GM23338 (cell line): ENCODE measurements around the gene ESYT2. TPM values are rescaled to one million over a fixed set of nuclear protein-coding genes. Genes with fewer than 3 reads are reported as not detected.
A peak's percentile ranks its signal among the peaks of the same experiment; 100 is the strongest.
"Not testable (repeated sequence)": the region's sequence is repeated elsewhere in the genome, so short reads cannot be mapped to it uniquely, and the experiment has no call there.

Experiments used
- ATAC-seq: fragments of 200-7000 bp; cut with Tn5 transposase; 3 replicates; pipeline ENCODE4 v1.9.1; 2020
- DNase-seq: peaks from one replicate; pipeline ENCODE4 v3.0.0-alpha.2; 2015; ENCODE audit warnings: low spot score
- H2AFZ ChIP-seq: fragments of 200-600 bp; sonication (generic); 2 replicates; pipeline ENCODE4 v1.8.0; 2016; ENCODE audit warnings: antibody characterized with exemption, mild to moderate bottlenecking, moderate library complexity
- H3F3A ChIP-seq: fragments of 200-600 bp; sonication (generic); replicated peaks from 2 replicates; pipeline ENCODE4 v1.8.0; 2017; ENCODE audit warnings: antibody characterized with exemption, mixed run types, low read depth
- H3K27ac ChIP-seq: fragments of 200-600 bp; sonication (generic); 2 replicates; pipeline ENCODE4 v1.6.1; 2016; ENCODE audit warnings: low read depth
- H3K27me3 ChIP-seq: fragments of 200-600 bp; sonication (generic); 2 replicates; pipeline ENCODE4 v1.8.0; 2016; ENCODE audit warnings: mild to moderate bottlenecking, mixed run types, moderate library complexity; ENCODE audit not compliant: insufficient read depth
- H3K36me3 ChIP-seq: fragments of 200-600 bp; sonication (generic); 2 replicates; pipeline ENCODE4 v1.8.0; 2016; ENCODE audit warnings: mild to moderate bottlenecking; ENCODE audit not compliant: insufficient read depth
- H3K4me1 ChIP-seq: fragments of 200-600 bp; sonication (generic); 2 replicates; pipeline ENCODE4 v1.8.0; 2016; ENCODE audit warnings: mild to moderate bottlenecking, moderate library complexity; ENCODE audit not compliant: insufficient read depth
- H3K4me2 ChIP-seq: fragments of 200-600 bp; sonication (generic); 2 replicates; pipeline ENCODE4 v1.7.1; 2017; ENCODE audit warnings: mixed run types
- H3K4me3 ChIP-seq: fragments of 200-600 bp; sonication (generic); 2 replicates; pipeline ENCODE4 v1.6.1; 2016; ENCODE audit warnings: mixed run types
- H3K79me2 ChIP-seq: fragments of 200-600 bp; sonication (generic); replicated peaks from 2 replicates; pipeline ENCODE4 v1.8.0; 2017; ENCODE audit warnings: mild to moderate bottlenecking; ENCODE audit not compliant: insufficient read depth
- H3K9me2 ChIP-seq: fragments of 200-600 bp; sonication (generic); 2 replicates; pipeline ENCODE4 v1.8.0; 2017; ENCODE audit not compliant: insufficient read depth
- H4K20me1 ChIP-seq: fragments of 200-600 bp; sonication (generic); replicated peaks from 2 replicates; pipeline ENCODE4 v1.8.0; 2017; ENCODE audit warnings: mild to moderate bottlenecking; ENCODE audit not compliant: insufficient read depth
- H3K27ac Mint-ChIP-seq: 2 replicates; pipeline ENCODE4 v1.8.0; 2020; ENCODE audit warnings: inconsistent platforms, mild to moderate bottlenecking, moderate library complexity, mixed read lengths
- H3K27me3 Mint-ChIP-seq: 3 replicates; pipeline ENCODE4 v1.8.0; 2022; ENCODE audit warnings: low read depth, mild to moderate bottlenecking, moderate library complexity, mixed read lengths, inconsistent platforms; ENCODE audit not compliant: insufficient read depth, poor library complexity
- H3K36me3 Mint-ChIP-seq: 3 replicates; pipeline ENCODE4 v1.8.0; 2021; ENCODE audit warnings: low read depth, mild to moderate bottlenecking, inconsistent platforms, moderate library complexity, mixed read lengths
- H3K4me1 Mint-ChIP-seq: 3 replicates; pipeline ENCODE4 v1.8.0; 2020; ENCODE audit warnings: mild to moderate bottlenecking, inconsistent platforms, mixed read lengths
- H3K4me3 Mint-ChIP-seq: 3 replicates; pipeline ENCODE4 v1.8.0; 2021; ENCODE audit warnings: moderate library complexity, mild to moderate bottlenecking, inconsistent platforms, mixed read lengths
- H3K9me3 Mint-ChIP-seq: 3 replicates; pipeline ENCODE4 v1.8.0; 2020; ENCODE audit warnings: moderate library complexity, mild to moderate bottlenecking, inconsistent platforms, mixed read lengths
- CREB1 ChIP-seq: fragments of 250-450 bp; sonication (Bioruptor Pico); IDR thresholded peaks from 2 replicates; pipeline ENCODE4 v1.5.0; 2020; ENCODE audit warnings: low read depth, mild to moderate bottlenecking, moderate library complexity
- EZH2 ChIP-seq: fragments of 200-600 bp; sonication (generic); IDR thresholded peaks from one replicate; pipeline ENCODE4 v1.8.0; 2017; ENCODE audit warnings: antibody characterized with exemption, mild to moderate bottlenecking, low read depth; ENCODE audit not compliant: unreplicated experiment
- EZH2phosphoT487 ChIP-seq: fragments of 200-600 bp; sonication (generic); IDR thresholded peaks from one replicate; pipeline ENCODE4 v1.8.1; 2018; ENCODE audit warnings: antibody characterized with exemption; ENCODE audit not compliant: unreplicated experiment
- JUNB ChIP-seq: IDR thresholded peaks from one replicate; pipeline ENCODE4 v1.6.1; 2016; ENCODE audit warnings: antibody characterized with exemption; ENCODE audit not compliant: unreplicated experiment
- POLR2AphosphoS5 ChIP-seq: IDR thresholded peaks from 2 replicates; pipeline ENCODE4 v1.6.1; 2016; ENCODE audit warnings: antibody characterized with exemption, low read depth
- ZNF114 ChIP-seq: fragments of 250-450 bp; sonication (Bioruptor Pico); IDR thresholded peaks from 2 replicates; pipeline ENCODE4 v1.5.0; 2020; ENCODE audit warnings: mild to moderate bottlenecking, moderate library complexity
- ZNF331 ChIP-seq: fragments of 250-450 bp; sonication (Bioruptor Pico); IDR thresholded peaks from 2 replicates; pipeline ENCODE4 v1.5.0; 2020; ENCODE audit warnings: low read depth, mild to moderate bottlenecking, moderate library complexity
- ZNF462 ChIP-seq: fragments of 250-450 bp; sonication (Bioruptor Pico); IDR thresholded peaks from 2 replicates; pipeline ENCODE4 v1.5.0; 2020; ENCODE audit warnings: mild to moderate bottlenecking, moderate library complexity
- polyA plus RNA-seq: library from polyadenylated mRNA; unstranded; fragments of >200 nt; fragmentation: Nextera tagmentation; extraction: Ambion mirVana; gene quantifications from 2 replicates; pipeline ENCODE4 v1.2.1, GENCODE V29; 2016
- total RNA-seq: library from RNA; depleted of rRNA; stranded (reverse); fragments of >200 nt; shearing (Covaris generic); gene quantifications from 2 replicates; pipeline ENCODE4 v1.2.3, GENCODE V29; 2014

ESYT2 gene
- total and polyA plus RNA-seq, 2 experiments from 2014 or later, result 9.6 to 52.7 TPM

- H3K79me2 ChIP-seq, H3K36me3 ChIP-seq, H3K27me3 ChIP-seq, H2AFZ ChIP-seq, H3K27ac ChIP-seq, H3K4me3 Mint-ChIP-seq, H3K4me3 ChIP-seq, H3K36me3 Mint-ChIP-seq, H3K9me2 ChIP-seq, H3K4me2 ChIP-seq, H3F3A ChIP-seq, ATAC-seq, H3K27ac Mint-ChIP-seq, H4K20me1 ChIP-seq: not testable (repeated sequence)
- peaks cover 18% of the 10 kb centered on the region for H3K4me1 ChIP-seq
- H3K9me3 Mint-ChIP-seq, result peaks cover 16% of the 10 kb centered on the region
- TF ChIP-seq POLR2AphosphoS5, result peak; percentile 34; the same call in 1 of the 2 replicates
- peak; percentile 31 for DNase-seq
- peaks cover 20% of the 10 kb centered on the region for H3K4me1 Mint-ChIP-seq
- peaks cover 11% of the 10 kb centered on the region for H3K27me3 Mint-ChIP-seq
Observed at GRCh38 chr7:158839177-158839576, 9.9 kb upstream of the ESYT2 start.

GRCh38 chr7:158837790-158838637 is 8.7 kb upstream of the ESYT2 start:
- TF ChIP-seq EZH2, result no peak
- TF ChIP-seq POLR2AphosphoS5, result no peak
- TF ChIP-seq EZH2phosphoT487, result no peak
- no peak for TF ChIP-seq ZNF114 (CRISPR knock-in tag)
- no peak for TF ChIP-seq CREB1 (CRISPR knock-in tag)
- TF ChIP-seq JUNB, result no peak
- H3K4me3 Mint-ChIP-seq, result no peak overlapping the region
- Histone ChIP-seq H4K20me1 (no peaks in the 10 kb centered on the region), H3K4me2 (peak overlapping the region; percentile 44), H3F3A (peaks cover 6% of the 10 kb centered on the region), H3K4me3 (no peak overlapping the region), H3K27ac (no peak overlapping the region), H2AFZ (no peak overlapping the region), H3K9me2 (peaks cover 4% of the 10 kb centered on the region; the same call in 1 of the 2 replicates), H3K4me1 (peaks cover 9% of the 10 kb centered on the region; the same call in 1 of the 2 replicates), H3K36me3 (no peaks in the 10 kb centered on the region), H3K27me3 (no peaks in the 10 kb centered on the region), H3K79me2 (no peaks in the 10 kb centered on the region)
- H3K27ac Mint-ChIP-seq, result no peak overlapping the region
- H3K27me3 Mint-ChIP-seq, result peaks cover 10% of the 10 kb centered on the region
- DNase-seq (no peak), ATAC-seq (no peak)
- no peaks in the 10 kb centered on the region; the same call in 2 of the 3 replicates for H3K36me3 Mint-ChIP-seq
- peaks cover 12% of the 10 kb centered on the region for H3K4me1 Mint-ChIP-seq
- H3K9me3 Mint-ChIP-seq, result peaks cover 8% of the 10 kb centered on the region; the same call in 1 of the 3 replicates

- Mint-ChIP-seq H3K36me3 (no peaks in the 10 kb centered on the region; the same call in 2 of the 3 replicates), H3K4me1 (peaks cover 12% of the 10 kb centered on the region), H3K9me3 (peaks cover 8% of the 10 kb centered on the region; the same call in 1 of the 3 replicates), H3K27me3 (peaks cover 14% of the 10 kb centered on the region), H3K27ac (no peak overlapping the region), H3K4me3 (no peak overlapping the region)
- Histone ChIP-seq H2AFZ (no peak overlapping the region), H3K4me3 (no peak overlapping the region), H3K27ac (no peak overlapping the region), H4K20me1 (no peaks in the 10 kb centered on the region), H3K27me3 (peaks cover 5% of the 10 kb centered on the region), H3K79me2 (no peaks in the 10 kb centered on the region), H3F3A (peaks cover 6% of the 10 kb centered on the region), H3K9me2 (peaks cover 4% of the 10 kb centered on the region; the same call in 1 of the 2 replicates), H3K4me1 (peaks cover 15% of the 10 kb centered on the region; the same call in 1 of the 2 replicates), H3K4me2 (no peak overlapping the region), H3K36me3 (no peaks in the 10 kb centered on the region)
- no peak for ATAC-seq
- no peak for DNase-seq
- TF ChIP-seq ZNF331 (no peak), ZNF462 (no peak), EZH2phosphoT487 (no peak)
Observed at GRCh38 chr7:158836692-158837091, 7.4 kb upstream of the ESYT2 start.
